Measurements from ENCODE around the gene ERFL.
"Not testable (repeated sequence)": the region's sequence is repeated elsewhere in the genome, so short reads cannot be mapped to it uniquely, and the experiment has no call there.

The ERFL gene

GRCh38 chr19:41917676-41918075 is 10.6 kb downstream of the ERFL start:
- DNase-seq, result no peak
- in situ Hi-C loops (cut with MboI; ENCODE audit: low pct_unique_long_range_greater_than_20kb, low sequenced_read_pairs), result no loop called here

GRCh38 chr19:41915776-41916414 is 12.4 kb downstream of the ERFL start:
- no peak for DNase-seq
- in situ Hi-C loops (cut with MboI; ENCODE audit: low pct_unique_long_range_greater_than_20kb, low sequenced_read_pairs), result no loop called here

- in situ Hi-C loops (cut with MboI; ENCODE audit: low pct_unique_long_range_greater_than_20kb, low sequenced_read_pairs), result no loop called here
- DNase-seq, result no peak
Measured at GRCh38 chr19:41915021-41915775, 13.1 kb downstream of the ERFL start.

- DNase-seq; in situ Hi-C loops (cut with MboI; ENCODE audit: low pct_unique_long_range_greater_than_20kb, low sequenced_read_pairs): not testable (repeated sequence)
Measured at GRCh38 chr19:41914424-41914834, 13.8 kb downstream of the ERFL start.

- in situ Hi-C loops (cut with MboI; ENCODE audit: low pct_unique_long_range_greater_than_20kb, low sequenced_read_pairs), result no loop called here
- no peak for DNase-seq
Measured at GRCh38 chr19:41913538-41914423, 14.5 kb downstream of the ERFL start.

- in situ Hi-C loops (cut with MboI; ENCODE audit: low pct_unique_long_range_greater_than_20kb, low sequenced_read_pairs), result no loop called here
- no peak for DNase-seq
Measured at GRCh38 chr19:41912899-41913537, 15.2 kb downstream of the ERFL start.

GRCh38 chr19:41911889-41912731 is 16.1 kb downstream of the ERFL start:
- in situ Hi-C loops (cut with MboI; ENCODE audit: low pct_unique_long_range_greater_than_20kb, low sequenced_read_pairs), result no loop called here

GRCh38 chr19:41910992-41911888 is 17.0 kb downstream of the ERFL start:
- in situ Hi-C loops (cut with MboI; ENCODE audit: low pct_unique_long_range_greater_than_20kb, low sequenced_read_pairs), result no loop called here

More at GRCh38 chr19:41911889-41912731, 16.1 kb downstream of the ERFL start:
- no peak for DNase-seq

GRCh38 chr19:41910240-41910991 is 17.8 kb downstream of the ERFL start:
- in situ Hi-C loops (cut with MboI; ENCODE audit: low pct_unique_long_range_greater_than_20kb, low sequenced_read_pairs), result no loop called here
- no peak for DNase-seq

More at GRCh38 chr19:41910992-41911888, 17.0 kb downstream of the ERFL start:
- no peak for DNase-seq

- no peak for DNase-seq
- in situ Hi-C loops (cut with MboI; ENCODE audit: low pct_unique_long_range_greater_than_20kb, low sequenced_read_pairs), result no loop called here
Measured at GRCh38 chr19:41909706-41910105, 18.5 kb downstream of the ERFL start.

GRCh38 chr19:41908724-41909464 is 19.4 kb downstream of the ERFL start:
- no peak for DNase-seq
- in situ Hi-C loops (cut with MboI; ENCODE audit: low pct_unique_long_range_greater_than_20kb, low sequenced_read_pairs), result no loop called here

- in situ Hi-C loops (cut with MboI; ENCODE audit: low pct_unique_long_range_greater_than_20kb, low sequenced_read_pairs), result no loop called here
- no peak for DNase-seq
Measured at GRCh38 chr19:41907994-41908615, 20.1 kb downstream of the ERFL start.

GRCh38 chr19:41906916-41907680 is 21.2 kb downstream of the ERFL start:
- DNase-seq, result no peak
- in situ Hi-C loops (cut with MboI; ENCODE audit: low pct_unique_long_range_greater_than_20kb, low sequenced_read_pairs), result no loop called here

- DNase-seq, result no peak
- in situ Hi-C loops (cut with MboI; ENCODE audit: low pct_unique_long_range_greater_than_20kb, low sequenced_read_pairs), result no loop called here
Measured at GRCh38 chr19:41906271-41906670, 22.0 kb downstream of the ERFL start.

All from KBM-7 (cell line).